ENCODE results near the gene PGAP6. TPM values are rescaled to one million over a fixed set of nuclear protein-coding genes. Genes with fewer than 3 reads are reported as not detected.

The PGAP6 gene
- polyA plus RNA-seq, 1 of the 3 experiments (the other 2 are of a cell fraction), result 133 TPM

- Histone ChIP-seq H3F3A (replicated peaks; ENCODE audit: insufficient read depth) (peaks cover 54% of the 10 kb centered on the region), H4K20me1 (ENCODE audit: insufficient read depth) (0 out of 2 replicates have a peak, but pooled peaks cover 10% of the 10 kb centered on the region), H3K4me3 (ENCODE audit: low read depth in 2 of 2, low read length in 1 of 2) (no peak overlapping the region), H3K27me3 (ENCODE audit: insufficient read depth) (no peaks in the 10 kb centered on the region), H3K9me2 (no peaks in the 10 kb centered on the region), H2AFZ (ENCODE audit: low read depth) (no peak overlapping the region), H3K27ac (ENCODE audit: low read depth in 2 of 2, low read length in 1 of 2) (no peak overlapping the region), H3K4me1 (ENCODE audit: control insufficient read depth in 1 of 2, insufficient read depth in 2 of 2, low read depth in 1 of 2, low read length in 1 of 2) (peaks cover 7 to 16% of the 10 kb centered on the region in 2 experiments; a peak in 2 of 4 replicates), H3K9me3 (no peaks in the 10 kb centered on the region), H3K79me2 (ENCODE audit: insufficient read depth) (peaks cover 17% of the 10 kb centered on the region), H3K4me2 (no peak overlapping the region), H3K36me3 (replicated peaks in 1 of 2; ENCODE audit: control insufficient read depth in 1 of 2, insufficient read depth in 2 of 2, low read length in 1 of 2) (peaks cover 0 to 17% of the 10 kb centered on the region in 2 experiments), H3K9ac (no peak overlapping the region)
- CTCF ChIA-PET, result no interaction called here
- TF ChIP-seq NRF1 (IDR thresholded peaks at IDR 0.05; ENCODE audit: low read depth, low read length) (no peak), GATA2 (CRISPR knock-in tag; IDR thresholded peaks at IDR 0.05) (no peak), RAD21 (IDR thresholded peaks at IDR 0.05; ENCODE audit: low read length) (no peak), TAF1 (IDR thresholded peaks at IDR 0.05; ENCODE audit: borderline replicate concordance, low read depth, low read length) (no peak), MXI1 (IDR thresholded peaks at IDR 0.05; ENCODE audit: low read depth, low read length) (no peak), RFX5 (IDR thresholded peaks at IDR 0.05; ENCODE audit: low read length) (no peak), EZH2phosphoT487 (IDR thresholded peaks at IDR 0.05; ENCODE audit: borderline replicate concordance, low read depth) (no peak)
- TF ChIP-seq, protein P1, sequence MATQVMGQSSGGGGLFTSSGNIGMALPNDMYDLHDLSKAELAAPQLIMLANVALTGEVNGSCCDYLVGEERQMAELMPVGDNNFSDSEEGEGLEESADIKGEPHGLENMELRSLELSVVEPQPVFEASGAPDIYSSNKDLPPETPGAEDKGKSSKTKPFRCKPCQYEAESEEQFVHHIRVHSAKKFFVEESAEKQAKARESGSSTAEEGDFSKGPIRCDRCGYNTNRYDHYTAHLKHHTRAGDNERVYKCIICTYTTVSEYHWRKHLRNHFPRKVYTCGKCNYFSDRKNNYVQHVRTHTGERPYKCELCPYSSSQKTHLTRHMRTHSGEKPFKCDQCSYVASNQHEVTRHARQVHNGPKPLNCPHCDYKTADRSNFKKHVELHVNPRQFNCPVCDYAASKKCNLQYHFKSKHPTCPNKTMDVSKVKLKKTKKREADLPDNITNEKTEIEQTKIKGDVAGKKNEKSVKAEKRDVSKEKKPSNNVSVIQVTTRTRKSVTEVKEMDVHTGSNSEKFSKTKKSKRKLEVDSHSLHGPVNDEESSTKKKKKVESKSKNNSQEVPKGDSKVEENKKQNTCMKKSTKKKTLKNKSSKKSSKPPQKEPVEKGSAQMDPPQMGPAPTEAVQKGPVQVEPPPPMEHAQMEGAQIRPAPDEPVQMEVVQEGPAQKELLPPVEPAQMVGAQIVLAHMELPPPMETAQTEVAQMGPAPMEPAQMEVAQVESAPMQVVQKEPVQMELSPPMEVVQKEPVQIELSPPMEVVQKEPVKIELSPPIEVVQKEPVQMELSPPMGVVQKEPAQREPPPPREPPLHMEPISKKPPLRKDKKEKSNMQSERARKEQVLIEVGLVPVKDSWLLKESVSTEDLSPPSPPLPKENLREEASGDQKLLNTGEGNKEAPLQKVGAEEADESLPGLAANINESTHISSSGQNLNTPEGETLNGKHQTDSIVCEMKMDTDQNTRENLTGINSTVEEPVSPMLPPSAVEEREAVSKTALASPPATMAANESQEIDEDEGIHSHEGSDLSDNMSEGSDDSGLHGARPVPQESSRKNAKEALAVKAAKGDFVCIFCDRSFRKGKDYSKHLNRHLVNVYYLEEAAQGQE (IDR thresholded peaks at IDR 0.05; ENCODE audit: low read depth, low read length), result no peak
- 95% methylated on average over 11 of the region's 22 CpGs for WGBS (ENCODE audit: low lambda C conversion rate)
- POLR2A ChIA-PET, result no interaction called here
- DNase-seq, result no peak
Observed at GRCh38 chr16:399340-400019, 17.7 kb upstream of the PGAP6 start.

DNA sequence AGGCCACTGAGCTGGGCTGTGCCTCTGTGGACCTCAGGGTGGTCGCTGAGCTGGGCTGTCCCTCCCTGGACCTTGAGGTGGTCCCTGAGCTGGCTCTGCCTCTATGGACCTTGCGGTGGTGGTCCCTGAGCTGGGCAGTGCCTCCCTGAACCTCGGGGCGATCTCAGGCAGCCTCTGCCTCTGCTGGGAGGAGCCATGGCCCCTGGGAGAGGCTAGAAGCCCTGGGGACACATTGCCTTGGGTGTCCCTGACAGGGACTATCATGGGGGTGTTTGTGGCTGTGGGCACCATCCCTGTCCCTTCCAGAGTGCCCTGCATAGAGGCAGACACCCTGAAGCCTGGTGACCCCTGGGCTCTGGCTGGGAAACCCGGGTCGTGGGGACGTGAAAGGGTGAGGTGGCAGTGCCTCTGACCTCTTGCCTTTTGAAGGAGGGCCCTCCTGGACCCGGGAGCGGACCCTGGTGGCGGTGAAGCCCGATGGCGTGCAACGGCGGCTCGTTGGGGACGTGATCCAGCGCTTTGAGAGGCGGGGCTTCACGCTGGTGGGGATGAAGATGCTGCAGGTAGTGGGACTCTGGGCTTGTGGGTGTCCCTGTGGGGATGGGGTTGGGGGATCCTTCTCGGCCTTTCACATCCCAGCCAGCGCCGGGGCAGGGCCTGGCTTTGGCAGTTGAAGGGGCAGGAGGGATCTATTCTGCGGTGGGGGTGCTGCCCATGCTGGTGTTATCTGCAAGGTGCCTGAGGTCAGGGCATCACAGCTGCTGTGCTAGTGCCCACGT lies 17.0 kb upstream of the PGAP6 start:
- 0 out of 2 replicates have a peak overlapping the region, but pooled peaks have one; percentile 55 for H3K4me2 ChIP-seq
- peak overlapping the region; percentile 62 to 71; a peak in 3 of 4 replicates for H3K27ac ChIP-seq (ENCODE audit: low read depth in 2 of 2, low read length in 1 of 2)
- H3K79me2 ChIP-seq (ENCODE audit: insufficient read depth), result peaks cover 17% of the 10 kb centered on the region
- 0 out of 2 replicates have a peak, but pooled peaks cover 10% of the 10 kb centered on the region for H4K20me1 ChIP-seq (ENCODE audit: insufficient read depth)
- H2AFZ ChIP-seq (ENCODE audit: low read depth), result no peak overlapping the region
- no peak overlapping the region for H3K4me3 ChIP-seq (ENCODE audit: low read depth in 2 of 2, low read length in 1 of 2)
- no peak for DNase-seq
- peaks cover 0 to 17% of the 10 kb centered on the region in 2 experiments for H3K36me3 ChIP-seq (replicated peaks in 1 of 2; ENCODE audit: control insufficient read depth in 1 of 2, insufficient read depth in 2 of 2, low read length in 1 of 2)
- no peaks in the 10 kb centered on the region for H3K27me3 ChIP-seq (ENCODE audit: insufficient read depth)
- WGBS (ENCODE audit: low lambda C conversion rate), result 88% methylated on average over 11 of the region's 24 CpGs
- peaks cover 54% of the 10 kb centered on the region for H3F3A ChIP-seq (replicated peaks; ENCODE audit: insufficient read depth)
- no peaks in the 10 kb centered on the region for H3K9me2 ChIP-seq
- no peak overlapping the region for H3K9ac ChIP-seq
- H3K4me1 ChIP-seq (ENCODE audit: control insufficient read depth in 1 of 2, insufficient read depth in 2 of 2, low read depth in 1 of 2, low read length in 1 of 2), result peaks cover 7 to 16% of the 10 kb centered on the region in 2 experiments; a peak in 2 of 4 replicates
- no peaks in the 10 kb centered on the region for H3K9me3 ChIP-seq
- TF ChIP-seq TAF1 (IDR thresholded peaks at IDR 0.05; ENCODE audit: borderline replicate concordance, low read depth, low read length), result no peak
- ChIA-PET POLR2A (no interaction called here), CTCF (interaction anchor here (0.6 to 1.7 kb wide), 4 partner anchors 12 to 28 kb away, joined by 3 to 4 read pairs (median 4); no protein-coding TSS in a partner anchor)

Data from SK-N-SH (cell line).